HepG2 (cell line): ENCODE data around the gene SBNO2. TPM values are rescaled to one million over a fixed set of nuclear protein-coding genes. Genes with fewer than 3 reads are reported as not detected.

Experiments used
- ATF1 ChIP-seq: IDR thresholded peaks from 2 replicates; pipeline ENCODE4 v1.6.1; 2016; ENCODE audit warnings: mild to moderate bottlenecking, control low read depth
- ETV5 ChIP-seq: IDR thresholded peaks from 2 replicates; pipeline ENCODE4 v1.6.1; 2018; ENCODE audit warnings: missing biosample characterization, missing genetic modification reagents, inconsistent platforms, borderline replicate concordance
- KMT2A ChIP-seq: sonication (generic); formaldehyde crosslinking; IDR thresholded peaks from 2 replicates; pipeline ENCODE4 v1.4.0; 2020; ENCODE audit warnings: missing genetic modification reagents
- MTA1 ChIP-seq: sonication (generic); formaldehyde crosslinking; IDR thresholded peaks from 2 replicates; pipeline ENCODE4 v1.4.0; 2020; ENCODE audit warnings: missing genetic modification reagents, mild to moderate bottlenecking, borderline replicate concordance
- NFIC ChIP-seq: IDR thresholded peaks from 2 replicates; pipeline ENCODE4 v1.6.1; 2012; ENCODE audit warnings: mild to moderate bottlenecking, low read length, inconsistent platforms
- RXRA ChIP-seq: sonication (generic); formaldehyde crosslinking; IDR thresholded peaks from 2 replicates; pipeline ENCODE4 v1.5.1; 2020; ENCODE audit warnings: missing genetic modification reagents
- TEAD3 ChIP-seq: optimal IDR thresholded peaks from 2 replicates; pipeline ENCODE3; 2016; ENCODE audit warnings: borderline replicate concordance
- TMF1 ChIP-seq: sonication (generic); formaldehyde crosslinking; IDR thresholded peaks from 2 replicates; pipeline ENCODE4 v1.8.1; 2022; ENCODE audit warnings: low read depth, missing genetic modification reagents
- ZBTB7B ChIP-seq: sonication (generic); formaldehyde crosslinking; IDR thresholded peaks from 2 replicates; pipeline ENCODE4 v1.4.0; 2020; ENCODE audit warnings: missing genetic modification reagents
- ZC3H4 ChIP-seq: sonication (generic); formaldehyde crosslinking; IDR thresholded peaks from 2 replicates; pipeline ENCODE4 v1.4.0; 2020; ENCODE audit warnings: missing genetic modification reagents, borderline replicate concordance
- ZMYM3 ChIP-seq: sonication (generic); formaldehyde crosslinking; IDR thresholded peaks from 2 replicates; pipeline ENCODE4 v1.5.1; 2020; ENCODE audit warnings: mild to moderate bottlenecking, missing genetic modification reagents
- ZNF121 ChIP-seq: sonication (generic); formaldehyde crosslinking; IDR thresholded peaks from 2 replicates; pipeline ENCODE4 v1.5.0; 2020; ENCODE audit warnings: mild to moderate bottlenecking, missing genetic modification reagents
- ZNF17 ChIP-seq: sonication (generic); formaldehyde crosslinking; IDR thresholded peaks from 2 replicates; pipeline ENCODE4 v1.5.0; 2020; ENCODE audit warnings: mild to moderate bottlenecking, missing genetic modification reagents
- ZNF282 ChIP-seq: fragments of 450-650 bp; IDR thresholded peaks from 2 replicates; pipeline ENCODE4 v1.6.1; 2018; ENCODE audit not compliant: partially characterized antibody
- polyA plus RNA-seq, 8 experiments: library from polyadenylated mRNA; depleted of rRNA in 3 of 8; stranded (reverse) in 7 of 8; unstranded in 1 of 8; fragments of >200 nt; fragmentation: Illumina TruSeq in 4 of 8; extraction: Trizol in 4 of 8; gene quantifications; 2 replicates each; pipeline versions ENCODE4 v1.2.1 to v1.2.3, GENCODE V29; 2011 to 2016; ENCODE audit warnings: low read depth in 4 of 8, missing spikeins in 1 of 8, mixed read lengths in 1 of 8; ENCODE audit not compliant: insufficient read depth in 1 of 8
- total RNA-seq, 5 experiments: library from RNA; depleted of rRNA; stranded (reverse); fragments of >200 nt; fragmentation: Illumina TruSeq; extraction: Trizol; gene quantifications; 2 replicates each; pipeline ENCODE4 v1.2.3, GENCODE V29; 2016; ENCODE audit warnings: low read depth in 1 of 5
- TF ChIP-seq, protein P1 (sequence below): sonication (generic); formaldehyde crosslinking; IDR thresholded peaks from 2 replicates; pipeline ENCODE4 v1.5.0; 2020; ENCODE audit warnings: missing genetic modification reagents
- TF ChIP-seq, protein P2 (sequence below): sonication (generic); formaldehyde crosslinking; IDR thresholded peaks from 2 replicates; pipeline ENCODE4 v1.8.0; 2023; ENCODE audit warnings: mild to moderate bottlenecking, missing genetic modification reagents
- TF ChIP-seq, protein P3 (sequence below): sonication (generic); formaldehyde crosslinking; IDR thresholded peaks from 2 replicates; pipeline ENCODE4 v1.4.0; 2020; ENCODE audit warnings: mild to moderate bottlenecking, missing genetic modification reagents
- TF ChIP-seq, protein P4 (sequence below): conservative IDR thresholded peaks from 2 replicates; pipeline ENCODE4 v1.6.1; 2018; ENCODE audit warnings: missing genetic modification reagents
- TF ChIP-seq, protein P5 (sequence below): fragments of 450-650 bp; IDR thresholded peaks from 2 replicates; pipeline ENCODE4 v1.6.1; 2017
- TF ChIP-seq, protein P6 (sequence below): sonication (generic); formaldehyde crosslinking; IDR thresholded peaks from 2 replicates; pipeline ENCODE4 v1.4.0; 2020; ENCODE audit warnings: mild to moderate bottlenecking, missing genetic modification reagents
- TF ChIP-seq, protein P7 (sequence below): sonication (generic); formaldehyde crosslinking; IDR thresholded peaks from 2 replicates; pipeline ENCODE4 v1.8.0; 2022; ENCODE audit warnings: missing genetic modification reagents, mild to moderate bottlenecking, borderline replicate concordance

SBNO2 gene
- total and polyA plus RNA-seq, 2 of the 13 experiments (the other 11 are each of a cell fraction or from before 2014, with no cell fraction given): 8.6 to 10.4 TPM

DNA sequence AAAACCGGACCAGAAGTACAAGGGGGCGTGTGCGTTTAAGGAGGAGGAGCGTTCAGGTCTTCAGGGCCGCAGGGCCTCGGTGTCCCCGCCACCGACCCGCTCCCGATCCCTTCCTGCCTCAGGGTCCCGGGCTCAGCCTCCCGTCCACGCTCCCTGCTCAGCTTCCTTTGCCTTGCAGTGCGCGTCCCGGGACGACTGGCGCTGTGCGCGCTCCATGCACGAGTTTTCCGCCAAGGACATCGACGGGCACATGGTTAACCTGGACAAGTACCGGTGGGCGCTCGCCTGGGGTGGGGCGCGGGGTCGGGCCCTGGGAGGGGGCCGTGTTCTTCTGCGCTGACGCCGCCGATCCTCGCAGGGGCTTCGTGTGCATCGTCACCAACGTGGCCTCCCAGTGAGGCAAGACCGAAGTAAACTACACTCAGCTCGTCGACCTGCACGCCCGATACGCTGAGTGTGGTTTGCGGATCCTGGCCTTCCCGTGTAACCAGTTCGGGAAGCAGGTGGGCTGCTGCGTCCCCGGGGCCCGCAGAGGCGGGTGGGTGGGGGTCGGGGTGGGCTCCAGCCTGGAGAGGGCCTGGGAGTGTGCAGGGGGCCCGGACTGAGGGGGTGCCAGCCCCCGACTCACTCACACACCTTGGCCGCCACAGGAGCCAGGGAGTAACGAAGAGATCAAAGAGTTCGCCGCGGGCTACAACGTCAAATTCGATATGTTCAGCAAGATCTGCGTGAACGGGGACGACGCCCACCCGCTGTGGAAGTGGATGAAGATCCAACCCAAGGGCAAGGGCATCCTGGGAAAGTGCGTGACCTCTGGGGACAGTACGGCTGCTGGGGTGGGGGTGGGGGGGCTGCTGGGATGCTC, 68.8 kb downstream of the SBNO2 start (continued):
- TF ChIP-seq ZC3H4 (peak; percentile 41; the same call in 1 of the 2 replicates), ETV5 (CRISPR knock-in tag) (0 out of 2 replicates have a peak, but pooled peaks have one; percentile 13), TMF1 (CRISPR knock-in tag) (no peak), TEAD3 (CRISPR knock-in tag) (peak; percentile 11), RXRA (CRISPR knock-in tag) (peak; percentile 35; the same call in 1 of the 2 replicates), ZNF17 (CRISPR knock-in tag) (no peak), ATF1 (CRISPR knock-in tag) (no peak), ZMYM3 (CRISPR knock-in tag) (no peak), ZNF121 (CRISPR knock-in tag) (no peak), MTA1 (CRISPR knock-in tag) (no peak), NFIC (no peak), ZNF282 (no peak), ZBTB7B (no peak), KMT2A (peak; percentile 41; the same call in 1 of the 2 replicates)
- TF ChIP-seq, protein P1, sequence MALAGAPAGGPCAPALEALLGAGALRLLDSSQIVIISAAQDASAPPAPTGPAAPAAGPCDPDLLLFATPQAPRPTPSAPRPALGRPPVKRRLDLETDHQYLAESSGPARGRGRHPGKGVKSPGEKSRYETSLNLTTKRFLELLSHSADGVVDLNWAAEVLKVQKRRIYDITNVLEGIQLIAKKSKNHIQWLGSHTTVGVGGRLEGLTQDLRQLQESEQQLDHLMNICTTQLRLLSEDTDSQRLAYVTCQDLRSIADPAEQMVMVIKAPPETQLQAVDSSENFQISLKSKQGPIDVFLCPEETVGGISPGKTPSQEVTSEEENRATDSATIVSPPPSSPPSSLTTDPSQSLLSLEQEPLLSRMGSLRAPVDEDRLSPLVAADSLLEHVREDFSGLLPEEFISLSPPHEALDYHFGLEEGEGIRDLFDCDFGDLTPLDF (CRISPR knock-in tag): no peak
- TF ChIP-seq, protein P2, sequence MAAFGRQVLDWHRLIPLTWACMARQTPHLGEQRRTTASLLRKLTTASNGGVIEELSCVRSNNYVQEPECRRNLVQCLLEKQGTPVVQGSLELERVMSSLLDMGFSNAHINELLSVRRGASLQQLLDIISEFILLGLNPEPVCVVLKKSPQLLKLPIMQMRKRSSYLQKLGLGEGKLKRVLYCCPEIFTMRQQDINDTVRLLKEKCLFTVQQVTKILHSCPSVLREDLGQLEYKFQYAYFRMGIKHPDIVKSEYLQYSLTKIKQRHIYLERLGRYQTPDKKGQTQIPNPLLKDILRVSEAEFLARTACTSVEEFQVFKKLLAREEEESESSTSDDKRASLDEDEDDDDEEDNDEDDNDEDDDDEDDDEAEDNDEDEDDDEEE (CRISPR knock-in tag): no peak
- TF ChIP-seq, protein P3, sequence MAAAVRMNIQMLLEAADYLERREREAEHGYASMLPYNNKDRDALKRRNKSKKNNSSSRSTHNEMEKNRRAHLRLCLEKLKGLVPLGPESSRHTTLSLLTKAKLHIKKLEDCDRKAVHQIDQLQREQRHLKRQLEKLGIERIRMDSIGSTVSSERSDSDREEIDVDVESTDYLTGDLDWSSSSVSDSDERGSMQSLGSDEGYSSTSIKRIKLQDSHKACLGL (CRISPR knock-in tag): peak; percentile 66; the same call in 1 of the 2 replicates
- TF ChIP-seq, protein P4, sequence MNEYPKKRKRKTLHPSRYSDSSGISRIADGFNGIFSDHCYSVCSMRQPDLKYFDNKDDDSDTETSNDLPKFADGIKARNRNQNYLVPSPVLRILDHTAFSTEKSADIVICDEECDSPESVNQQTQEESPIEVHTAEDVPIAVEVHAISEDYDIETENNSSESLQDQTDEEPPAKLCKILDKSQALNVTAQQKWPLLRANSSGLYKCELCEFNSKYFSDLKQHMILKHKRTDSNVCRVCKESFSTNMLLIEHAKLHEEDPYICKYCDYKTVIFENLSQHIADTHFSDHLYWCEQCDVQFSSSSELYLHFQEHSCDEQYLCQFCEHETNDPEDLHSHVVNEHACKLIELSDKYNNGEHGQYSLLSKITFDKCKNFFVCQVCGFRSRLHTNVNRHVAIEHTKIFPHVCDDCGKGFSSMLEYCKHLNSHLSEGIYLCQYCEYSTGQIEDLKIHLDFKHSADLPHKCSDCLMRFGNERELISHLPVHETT (CRISPR knock-in tag): no peak
- TF ChIP-seq, protein P5, sequence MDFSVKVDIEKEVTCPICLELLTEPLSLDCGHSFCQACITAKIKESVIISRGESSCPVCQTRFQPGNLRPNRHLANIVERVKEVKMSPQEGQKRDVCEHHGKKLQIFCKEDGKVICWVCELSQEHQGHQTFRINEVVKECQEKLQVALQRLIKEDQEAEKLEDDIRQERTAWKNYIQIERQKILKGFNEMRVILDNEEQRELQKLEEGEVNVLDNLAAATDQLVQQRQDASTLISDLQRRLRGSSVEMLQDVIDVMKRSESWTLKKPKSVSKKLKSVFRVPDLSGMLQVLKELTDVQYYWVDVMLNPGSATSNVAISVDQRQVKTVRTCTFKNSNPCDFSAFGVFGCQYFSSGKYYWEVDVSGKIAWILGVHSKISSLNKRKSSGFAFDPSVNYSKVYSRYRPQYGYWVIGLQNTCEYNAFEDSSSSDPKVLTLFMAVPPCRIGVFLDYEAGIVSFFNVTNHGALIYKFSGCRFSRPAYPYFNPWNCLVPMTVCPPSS: no peak
- TF ChIP-seq, protein P6, sequence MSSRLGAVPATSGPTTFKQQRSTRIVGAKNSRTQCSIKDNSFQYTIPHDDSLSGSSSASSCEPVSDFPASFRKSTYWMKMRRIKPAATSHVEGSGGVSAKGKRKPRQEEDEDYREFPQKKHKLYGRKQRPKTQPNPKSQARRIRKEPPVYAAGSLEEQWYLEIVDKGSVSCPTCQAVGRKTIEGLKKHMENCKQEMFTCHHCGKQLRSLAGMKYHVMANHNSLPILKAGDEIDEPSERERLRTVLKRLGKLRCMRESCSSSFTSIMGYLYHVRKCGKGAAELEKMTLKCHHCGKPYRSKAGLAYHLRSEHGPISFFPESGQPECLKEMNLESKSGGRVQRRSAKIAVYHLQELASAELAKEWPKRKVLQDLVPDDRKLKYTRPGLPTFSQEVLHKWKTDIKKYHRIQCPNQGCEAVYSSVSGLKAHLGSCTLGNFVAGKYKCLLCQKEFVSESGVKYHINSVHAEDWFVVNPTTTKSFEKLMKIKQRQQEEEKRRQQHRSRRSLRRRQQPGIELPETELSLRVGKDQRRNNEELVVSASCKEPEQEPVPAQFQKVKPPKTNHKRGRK (CRISPR knock-in tag): no peak
- TF ChIP-seq, protein P7, sequence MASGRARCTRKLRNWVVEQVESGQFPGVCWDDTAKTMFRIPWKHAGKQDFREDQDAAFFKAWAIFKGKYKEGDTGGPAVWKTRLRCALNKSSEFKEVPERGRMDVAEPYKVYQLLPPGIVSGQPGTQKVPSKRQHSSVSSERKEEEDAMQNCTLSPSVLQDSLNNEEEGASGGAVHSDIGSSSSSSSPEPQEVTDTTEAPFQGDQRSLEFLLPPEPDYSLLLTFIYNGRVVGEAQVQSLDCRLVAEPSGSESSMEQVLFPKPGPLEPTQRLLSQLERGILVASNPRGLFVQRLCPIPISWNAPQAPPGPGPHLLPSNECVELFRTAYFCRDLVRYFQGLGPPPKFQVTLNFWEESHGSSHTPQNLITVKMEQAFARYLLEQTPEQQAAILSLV (CRISPR knock-in tag): 0 out of 2 replicates have a peak, but pooled peaks have one; percentile 39
